Activated T-helper 2 cell treated with anti-CD3 and anti-CD28 coated beads, Interferon-gamma antibody, Interleukin-2, Interleukin-4, amounts not matched to agents 10 μg/mL and 5 μg/mL and 100 μg/mL, durations not matched to agents 14 hours and 24 hours and 36 hours (primary cell): ENCODE results near the gene GRIK1. TPM values are rescaled to one million over a fixed set of nuclear protein-coding genes. Genes with fewer than 3 reads are reported as not detected.

Experiments
- DNase-seq: peaks from one replicate; pipeline ENCODE4 v3.0.0; 2021; ENCODE audit warnings: low spot score
- H3K27ac Mint-ChIP-seq: one replicate; pipeline ENCODE4 v1.8.0; 2021; ENCODE audit warnings: mixed read lengths
- H3K27me3 Mint-ChIP-seq: one replicate; pipeline ENCODE4 v1.8.0; 2021; ENCODE audit warnings: low read depth, mixed read lengths
- H3K36me3 Mint-ChIP-seq: one replicate; pipeline ENCODE4 v1.8.0; 2021; ENCODE audit warnings: low read depth, mixed read lengths
- H3K4me1 Mint-ChIP-seq: one replicate; pipeline ENCODE4 v1.8.0; 2021; ENCODE audit warnings: low read depth, mixed read lengths
- H3K4me3 Mint-ChIP-seq: one replicate; pipeline ENCODE4 v1.8.0; 2021; ENCODE audit warnings: low read depth, mild to moderate bottlenecking, moderate library complexity, mixed read lengths
- H3K9me3 Mint-ChIP-seq: one replicate; pipeline ENCODE4 v1.8.0; 2021; ENCODE audit warnings: mixed read lengths
- intact Hi-C: fragments of 100-400 bp; cut with micrococcal nuclease; formaldehyde crosslinking; loops from one replicate; pipeline ENCODE4 v1.15.1; 2023
- total RNA-seq: library from RNA; stranded (reverse); gene quantifications from 2 replicates; pipeline ENCODE4 v1.2.3, GENCODE V29; 2022

GRIK1 gene
- total RNA-seq, 1 donor from 2014 or later, result not detected

GRCh38 chr21:29788752-29789151, 151.0 kb downstream of the GRIK1 start:
- H3K36me3 Mint-ChIP-seq, result no peaks in the 10 kb centered on the region
- H3K4me1 Mint-ChIP-seq, result no peaks in the 10 kb centered on the region
- no peak for DNase-seq
- H3K4me3 Mint-ChIP-seq, result no peak overlapping the region
- H3K27ac Mint-ChIP-seq, result no peak overlapping the region
- intact Hi-C loops, result no loop called here
- no peaks in the 10 kb centered on the region for H3K9me3 Mint-ChIP-seq
- H3K27me3 Mint-ChIP-seq, result no peaks in the 10 kb centered on the region

- Mint-ChIP-seq H3K27ac (no peak overlapping the region), H3K36me3 (no peaks in the 10 kb centered on the region), H3K27me3 (no peaks in the 10 kb centered on the region), H3K9me3 (no peaks in the 10 kb centered on the region), H3K4me1 (no peaks in the 10 kb centered on the region), H3K4me3 (no peak overlapping the region)
- intact Hi-C loops, result no loop called here
- DNase-seq, result no peak
Observed at GRCh38 chr21:29787361-29787909, 152.4 kb downstream of the GRIK1 start.

GRCh38 chr21:29786496-29787360, 153.1 kb downstream of the GRIK1 start:
- intact Hi-C loops, result no loop called here
- no peaks in the 10 kb centered on the region for H3K4me1 Mint-ChIP-seq
- H3K36me3 Mint-ChIP-seq, result no peaks in the 10 kb centered on the region
- no peak overlapping the region for H3K4me3 Mint-ChIP-seq
- no peak for DNase-seq
- H3K9me3 Mint-ChIP-seq, result no peaks in the 10 kb centered on the region
- H3K27me3 Mint-ChIP-seq, result no peaks in the 10 kb centered on the region
- H3K27ac Mint-ChIP-seq, result no peak overlapping the region

GRCh38 chr21:29777160-29777559, 162.6 kb downstream of the GRIK1 start:
- no peaks in the 10 kb centered on the region for H3K36me3 Mint-ChIP-seq
- no peaks in the 10 kb centered on the region for H3K4me1 Mint-ChIP-seq
- intact Hi-C loops, result no loop called here
- H3K4me3 Mint-ChIP-seq, result no peak overlapping the region
- H3K27ac Mint-ChIP-seq, result no peak overlapping the region
- DNase-seq, result no peak
- H3K9me3 Mint-ChIP-seq, result no peaks in the 10 kb centered on the region
- H3K27me3 Mint-ChIP-seq, result no peaks in the 10 kb centered on the region

GRCh38 chr21:29775462-29775861, 164.3 kb downstream of the GRIK1 start:
- H3K4me3 Mint-ChIP-seq, result no peak overlapping the region
- H3K27ac Mint-ChIP-seq, result no peak overlapping the region
- H3K36me3 Mint-ChIP-seq, result no peaks in the 10 kb centered on the region
- no peak for DNase-seq
- no peaks in the 10 kb centered on the region for H3K27me3 Mint-ChIP-seq
- H3K9me3 Mint-ChIP-seq, result no peaks in the 10 kb centered on the region
- intact Hi-C loops, result no loop called here
- no peaks in the 10 kb centered on the region for H3K4me1 Mint-ChIP-seq

- Mint-ChIP-seq H3K27ac (no peak overlapping the region), H3K4me1 (no peaks in the 10 kb centered on the region), H3K27me3 (no peaks in the 10 kb centered on the region), H3K36me3 (no peaks in the 10 kb centered on the region), H3K9me3 (no peaks in the 10 kb centered on the region), H3K4me3 (no peak overlapping the region)
- DNase-seq, result no peak
- intact Hi-C loops, result no loop called here
Observed at GRCh38 chr21:29771491-29772066, 168.2 kb downstream of the GRIK1 start.

- DNase-seq, result no peak
- Mint-ChIP-seq H3K27ac (no peak overlapping the region), H3K4me1 (no peaks in the 10 kb centered on the region), H3K27me3 (no peaks in the 10 kb centered on the region), H3K9me3 (no peaks in the 10 kb centered on the region), H3K4me3 (no peak overlapping the region), H3K36me3 (no peaks in the 10 kb centered on the region)
- intact Hi-C loops, result no loop called here
Observed at GRCh38 chr21:29763674-29764073, 176.1 kb downstream of the GRIK1 start.

GRCh38 chr21:29762570-29763082, 177.2 kb downstream of the GRIK1 start:
- Mint-ChIP-seq H3K27ac (no peak overlapping the region), H3K27me3 (no peaks in the 10 kb centered on the region), H3K36me3 (no peaks in the 10 kb centered on the region), H3K4me1 (no peaks in the 10 kb centered on the region), H3K4me3 (no peak overlapping the region), H3K9me3 (no peaks in the 10 kb centered on the region)
- intact Hi-C loops, result no loop called here
- DNase-seq, result no peak

GRCh38 chr21:29753216-29753615, 186.6 kb downstream of the GRIK1 start:
- H3K27ac Mint-ChIP-seq, result no peak overlapping the region
- intact Hi-C loops, result no loop called here
- no peak for DNase-seq
- no peaks in the 10 kb centered on the region for H3K4me1 Mint-ChIP-seq
- H3K9me3 Mint-ChIP-seq, result no peaks in the 10 kb centered on the region
- no peaks in the 10 kb centered on the region for H3K27me3 Mint-ChIP-seq
- no peaks in the 10 kb centered on the region for H3K36me3 Mint-ChIP-seq
- no peak overlapping the region for H3K4me3 Mint-ChIP-seq

GRCh38 chr21:29751473-29752185, 188.2 kb downstream of the GRIK1 start:
- H3K27me3 Mint-ChIP-seq, result no peaks in the 10 kb centered on the region
- H3K36me3 Mint-ChIP-seq, result no peaks in the 10 kb centered on the region
- intact Hi-C loops, result no loop called here
- no peak for DNase-seq
- no peak overlapping the region for H3K4me3 Mint-ChIP-seq
- no peaks in the 10 kb centered on the region for H3K9me3 Mint-ChIP-seq
- no peak overlapping the region for H3K27ac Mint-ChIP-seq
- no peaks in the 10 kb centered on the region for H3K4me1 Mint-ChIP-seq

- H3K36me3 Mint-ChIP-seq, result no peaks in the 10 kb centered on the region
- H3K27me3 Mint-ChIP-seq, result no peaks in the 10 kb centered on the region
- intact Hi-C loops, result no loop called here
- no peaks in the 10 kb centered on the region for H3K9me3 Mint-ChIP-seq
- no peak overlapping the region for H3K27ac Mint-ChIP-seq
- no peaks in the 10 kb centered on the region for H3K4me1 Mint-ChIP-seq
- no peak for DNase-seq
- H3K4me3 Mint-ChIP-seq, result no peak overlapping the region
Observed at GRCh38 chr21:29749957-29750356, 189.8 kb downstream of the GRIK1 start.

- Mint-ChIP-seq H3K4me3 (no peak overlapping the region), H3K4me1 (no peaks in the 10 kb centered on the region), H3K27ac (no peak overlapping the region), H3K9me3 (no peaks in the 10 kb centered on the region), H3K36me3 (no peaks in the 10 kb centered on the region), H3K27me3 (no peaks in the 10 kb centered on the region)
- no peak for DNase-seq
- intact Hi-C loops, result no loop called here
Observed at GRCh38 chr21:29749223-29749622, 190.6 kb downstream of the GRIK1 start.
